ENCODE results near the gene TPGS2. TPM values are rescaled to one million over a fixed set of nuclear protein-coding genes. Genes with fewer than 3 reads are reported as not detected.
"Not testable (repeated sequence)": the region's sequence is repeated elsewhere in the genome, so short reads cannot be mapped to it uniquely, and the experiment has no call there.

The TPGS2 gene
- total and polyA plus RNA-seq, 2 donors, result 44.6 to 83.5 TPM

- not testable (repeated sequence) for H3K4me1 ChIP-seq (ENCODE audit: control insufficient read depth in 2 of 2, insufficient read depth in 2 of 2, low read length in 2 of 2); DNase-seq (ENCODE audit: low read depth in 6 of 9, low spot score in 9 of 9); H3K9me3 ChIP-seq (ENCODE audit: control insufficient read depth in 2 of 2, insufficient read depth in 1 of 2, low read length in 1 of 2); H3K27ac ChIP-seq (ENCODE audit: low read depth in 1 of 2, low read length in 1 of 2); H3K4me3 ChIP-seq (ENCODE audit: low read length in 2 of 2); H3K27me3 ChIP-seq (ENCODE audit: control insufficient read depth in 2 of 2, insufficient read depth in 1 of 2, low read length in 1 of 2)
- H3K36me3 ChIP-seq (ENCODE audit: control insufficient read depth in 2 of 2, insufficient read depth in 2 of 2, low read length in 1 of 2), result peaks cover 29 to 58% of the 10 kb centered on the region in 2 donors
Observed at GRCh38 chr18:36816096-36816495, 12.7 kb downstream of the TPGS2 start.

- Histone ChIP-seq H3K4me1 (ENCODE audit: control insufficient read depth in 2 of 2, insufficient read depth in 2 of 2, low read length in 2 of 2) (no peaks in the 10 kb centered on the region), H3K27ac (ENCODE audit: low read depth in 1 of 2, low read length in 1 of 2) (no peak overlapping the region), H3K36me3 (ENCODE audit: control insufficient read depth in 2 of 2, insufficient read depth in 2 of 2, low read length in 1 of 2) (peaks cover 29 to 64% of the 10 kb centered on the region in 2 donors), H3K4me3 (ENCODE audit: low read length in 2 of 2) (no peak overlapping the region), H3K27me3 (ENCODE audit: control insufficient read depth in 2 of 2, insufficient read depth in 1 of 2, low read length in 1 of 2) (no peaks in the 10 kb centered on the region), H3K9me3 (ENCODE audit: control insufficient read depth in 2 of 2, insufficient read depth in 1 of 2, low read length in 1 of 2) (no peaks in the 10 kb centered on the region)
- no peak for DNase-seq (ENCODE audit: low read depth in 6 of 9, low spot score in 9 of 9)
- 43% methylated on average over 1 of the region's 1 CpG for WGBS
Observed at GRCh38 chr18:36814994-36815393, 13.8 kb downstream of the TPGS2 start.

DNA sequence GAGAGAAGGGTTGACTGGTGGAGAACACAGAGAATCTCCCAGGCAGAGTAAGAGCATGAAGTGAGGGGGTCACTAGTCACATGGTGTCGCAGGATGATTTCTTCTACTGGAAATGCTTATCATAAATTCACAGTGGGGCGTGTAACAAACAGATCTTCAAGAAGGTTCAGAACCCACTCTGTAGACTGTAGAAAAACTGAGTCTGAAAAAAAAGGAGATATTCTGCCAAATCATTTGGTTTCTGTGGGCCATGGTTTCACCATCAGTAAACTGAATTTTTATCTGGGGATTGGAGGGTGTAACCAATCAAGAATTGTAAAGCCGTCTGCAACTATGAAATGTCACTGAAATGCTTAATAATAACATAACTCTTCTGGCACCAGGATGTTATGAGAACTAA lies 15.0 kb downstream of the TPGS2 start:
- peaks cover 27 to 64% of the 10 kb centered on the region in 2 donors for H3K36me3 ChIP-seq (ENCODE audit: control insufficient read depth in 2 of 2, insufficient read depth in 2 of 2, low read length in 1 of 2)
- H3K27ac ChIP-seq (ENCODE audit: low read depth in 1 of 2, low read length in 1 of 2), result no peak overlapping the region

GRCh38 chr18:36813101-36813775 lies 15.6 kb downstream of the TPGS2 start:
- WGBS, result 96% methylated on average over 4 of the region's 4 CpGs
- Histone ChIP-seq H3K4me1 (ENCODE audit: control insufficient read depth in 2 of 2, insufficient read depth in 2 of 2, low read length in 2 of 2) (no peaks in the 10 kb centered on the region), H3K27me3 (ENCODE audit: control insufficient read depth in 2 of 2, insufficient read depth in 1 of 2, low read length in 1 of 2) (no peaks in the 10 kb centered on the region), H3K36me3 (ENCODE audit: control insufficient read depth in 2 of 2, insufficient read depth in 2 of 2, low read length in 1 of 2) (peaks cover 24 to 62% of the 10 kb centered on the region in 2 donors), H3K9me3 (ENCODE audit: control insufficient read depth in 2 of 2, insufficient read depth in 1 of 2, low read length in 1 of 2) (no peaks in the 10 kb centered on the region), H3K4me3 (ENCODE audit: low read length in 2 of 2) (no peak overlapping the region), H3K27ac (ENCODE audit: low read depth in 1 of 2, low read length in 1 of 2) (no peak overlapping the region)
- DNase-seq (ENCODE audit: low read depth in 6 of 9, low spot score in 9 of 9), result no peak

More for the DNA sequence above, 15.0 kb downstream of the TPGS2 start:
- Histone ChIP-seq H3K27me3 (ENCODE audit: control insufficient read depth in 2 of 2, insufficient read depth in 1 of 2, low read length in 1 of 2) (no peaks in the 10 kb centered on the region), H3K4me1 (ENCODE audit: control insufficient read depth in 2 of 2, insufficient read depth in 2 of 2, low read length in 2 of 2) (no peaks in the 10 kb centered on the region), H3K4me3 (ENCODE audit: low read length in 2 of 2) (no peak overlapping the region), H3K9me3 (ENCODE audit: control insufficient read depth in 2 of 2, insufficient read depth in 1 of 2, low read length in 1 of 2) (no peaks in the 10 kb centered on the region)
- no peak for DNase-seq (ENCODE audit: low read depth in 6 of 9, low spot score in 9 of 9)
- WGBS, result 98% methylated on average over 3 of the region's 3 CpGs

DNA sequence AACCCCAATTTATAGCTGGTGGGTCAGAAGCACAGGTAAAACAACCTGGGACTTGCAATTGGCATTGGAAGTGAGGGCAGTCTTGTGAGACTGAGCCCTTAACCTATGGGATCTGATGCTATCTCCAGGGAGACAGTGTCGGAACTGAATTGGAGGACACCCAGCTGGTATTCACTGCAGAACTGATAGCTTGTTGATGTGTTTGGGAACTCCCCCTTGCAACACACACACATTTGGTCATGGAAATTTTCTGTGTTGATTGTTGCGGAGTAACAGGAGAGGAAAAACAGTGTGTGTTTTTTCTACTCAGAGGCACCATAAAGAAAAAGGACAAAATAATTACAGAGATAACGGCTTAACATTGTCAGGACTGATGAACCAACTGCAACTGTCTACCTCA lies 16.1 kb downstream of the TPGS2 start:
- H3K4me3 ChIP-seq (ENCODE audit: low read length in 2 of 2), result no peak overlapping the region
- no peaks in the 10 kb centered on the region for H3K9me3 ChIP-seq (ENCODE audit: control insufficient read depth in 2 of 2, insufficient read depth in 1 of 2, low read length in 1 of 2)
- no peak overlapping the region for H3K27ac ChIP-seq (ENCODE audit: low read depth in 1 of 2, low read length in 1 of 2)
- WGBS, result 95% methylated on average over 3 of the region's 3 CpGs
- peaks cover 28 to 61% of the 10 kb centered on the region in 2 donors for H3K36me3 ChIP-seq (ENCODE audit: control insufficient read depth in 2 of 2, insufficient read depth in 2 of 2, low read length in 1 of 2)
- DNase-seq (ENCODE audit: low read depth in 6 of 9, low spot score in 9 of 9), result no peak
- no peaks in the 10 kb centered on the region for H3K4me1 ChIP-seq (ENCODE audit: control insufficient read depth in 2 of 2, insufficient read depth in 2 of 2, low read length in 2 of 2)
- H3K27me3 ChIP-seq (ENCODE audit: control insufficient read depth in 2 of 2, insufficient read depth in 1 of 2, low read length in 1 of 2), result no peaks in the 10 kb centered on the region

GRCh38 chr18:36811955-36812354 lies 16.8 kb downstream of the TPGS2 start:
- Histone ChIP-seq H3K4me3 (ENCODE audit: low read length in 2 of 2) (no peak overlapping the region), H3K9me3 (ENCODE audit: control insufficient read depth in 2 of 2, insufficient read depth in 1 of 2, low read length in 1 of 2) (no peaks in the 10 kb centered on the region), H3K36me3 (ENCODE audit: control insufficient read depth in 2 of 2, insufficient read depth in 2 of 2, low read length in 1 of 2) (peaks cover 29 to 61% of the 10 kb centered on the region in 2 donors), H3K27ac (ENCODE audit: low read depth in 1 of 2, low read length in 1 of 2) (no peak overlapping the region), H3K27me3 (ENCODE audit: control insufficient read depth in 2 of 2, insufficient read depth in 1 of 2, low read length in 1 of 2) (no peaks in the 10 kb centered on the region), H3K4me1 (ENCODE audit: control insufficient read depth in 2 of 2, insufficient read depth in 2 of 2, low read length in 2 of 2) (no peaks in the 10 kb centered on the region)
- DNase-seq (ENCODE audit: low read depth in 6 of 9, low spot score in 9 of 9), result no peak

- H3K9me3 ChIP-seq (ENCODE audit: control insufficient read depth in 2 of 2, insufficient read depth in 1 of 2, low read length in 1 of 2), result no peaks in the 10 kb centered on the region
- H3K4me1 ChIP-seq (ENCODE audit: control insufficient read depth in 2 of 2, insufficient read depth in 2 of 2, low read length in 2 of 2), result no peaks in the 10 kb centered on the region
- no peak overlapping the region for H3K4me3 ChIP-seq (ENCODE audit: low read length in 2 of 2)
- no peak for DNase-seq (ENCODE audit: low read depth in 6 of 9, low spot score in 9 of 9)
- H3K36me3 ChIP-seq (ENCODE audit: control insufficient read depth in 2 of 2, insufficient read depth in 2 of 2, low read length in 1 of 2), result peaks cover 32 to 59% of the 10 kb centered on the region in 2 donors
- H3K27ac ChIP-seq (ENCODE audit: low read depth in 1 of 2, low read length in 1 of 2), result no peak overlapping the region
- 99% methylated on average over 3 of the region's 3 CpGs for WGBS
- no peaks in the 10 kb centered on the region for H3K27me3 ChIP-seq (ENCODE audit: control insufficient read depth in 2 of 2, insufficient read depth in 1 of 2, low read length in 1 of 2)
Observed at GRCh38 chr18:36811430-36811829, 17.4 kb downstream of the TPGS2 start.

- Histone ChIP-seq H3K4me3 (ENCODE audit: low read length in 2 of 2) (no peak overlapping the region), H3K9me3 (ENCODE audit: control insufficient read depth in 2 of 2, insufficient read depth in 1 of 2, low read length in 1 of 2) (no peaks in the 10 kb centered on the region), H3K4me1 (ENCODE audit: control insufficient read depth in 2 of 2, insufficient read depth in 2 of 2, low read length in 2 of 2) (no peaks in the 10 kb centered on the region), H3K27me3 (ENCODE audit: control insufficient read depth in 2 of 2, insufficient read depth in 1 of 2, low read length in 1 of 2) (no peaks in the 10 kb centered on the region), H3K27ac (ENCODE audit: low read depth in 1 of 2, low read length in 1 of 2) (no peak overlapping the region), H3K36me3 (ENCODE audit: control insufficient read depth in 2 of 2, insufficient read depth in 2 of 2, low read length in 1 of 2) (peaks cover 35 to 69% of the 10 kb centered on the region in 2 donors)
- 57% methylated on average over 6 of the region's 6 CpGs for WGBS
- DNase-seq (ENCODE audit: low read depth in 6 of 9, low spot score in 9 of 9), result peak; percentile 19 to 76 (median 42)
Observed at GRCh38 chr18:36809590-36810381, 19.0 kb downstream of the TPGS2 start.

DNA sequence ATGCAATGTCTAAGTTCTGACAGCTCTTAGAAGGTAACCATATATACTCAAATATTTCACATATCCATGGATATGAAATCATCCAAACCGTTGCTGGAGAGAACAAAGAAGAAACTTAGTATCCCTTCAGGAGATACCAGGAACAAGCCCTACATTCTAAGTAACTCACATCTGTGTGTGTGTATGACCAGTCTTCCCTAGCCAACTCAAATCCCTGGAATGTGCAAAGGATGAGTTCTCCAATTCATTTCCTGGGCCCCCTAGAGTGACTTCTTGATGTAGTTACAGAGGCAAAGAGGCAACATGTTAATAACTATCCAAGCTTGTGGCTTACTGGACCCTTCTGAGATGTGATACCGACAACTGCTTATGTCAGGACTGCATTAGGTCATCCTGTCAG lies 20.1 kb downstream of the TPGS2 start:
- no peak overlapping the region for H3K4me3 ChIP-seq (ENCODE audit: low read length in 2 of 2)
- peaks cover 44 to 71% of the 10 kb centered on the region in 2 donors for H3K36me3 ChIP-seq (ENCODE audit: control insufficient read depth in 2 of 2, insufficient read depth in 2 of 2, low read length in 1 of 2)
- no peak for DNase-seq (ENCODE audit: low read depth in 6 of 9, low spot score in 9 of 9)
- 95% methylated on average over 2 of the region's 2 CpGs for WGBS
- no peaks in the 10 kb centered on the region for H3K9me3 ChIP-seq (ENCODE audit: control insufficient read depth in 2 of 2, insufficient read depth in 1 of 2, low read length in 1 of 2)
- no peaks in the 10 kb centered on the region for H3K4me1 ChIP-seq (ENCODE audit: control insufficient read depth in 2 of 2, insufficient read depth in 2 of 2, low read length in 2 of 2)
- no peaks in the 10 kb centered on the region for H3K27me3 ChIP-seq (ENCODE audit: control insufficient read depth in 2 of 2, insufficient read depth in 1 of 2, low read length in 1 of 2)
- no peak overlapping the region for H3K27ac ChIP-seq (ENCODE audit: low read depth in 1 of 2, low read length in 1 of 2)

Data from thymus (tissue), 11 donors.